Mesendoderm (in vitro differentiated cells): Measurements from ENCODE around the gene MGAT4A.

Experiments used
- DNase-seq: peaks from one replicate; pipeline ENCODE4 v3.0.0; 2013
- H2AK5ac ChIP-seq: 2 replicates; pipeline ENCODE4 v1.6.1; 2013; ENCODE audit warnings: low read length, inconsistent platforms
- H2BK120ac ChIP-seq: 2 replicates; pipeline ENCODE4 v1.6.1; 2013; ENCODE audit warnings: low read depth, mild to moderate bottlenecking, low read length, moderate library complexity, mixed read lengths
- H2BK15ac ChIP-seq: replicated peaks from 2 replicates; pipeline ENCODE4 v1.6.1; 2013; ENCODE audit warnings: low read depth, mild to moderate bottlenecking, moderate library complexity
- H2BK5ac ChIP-seq: 2 replicates; pipeline ENCODE4 v1.6.1; 2013; ENCODE audit warnings: low read length, inconsistent platforms
- H3K18ac ChIP-seq: 2 replicates; pipeline ENCODE4 v1.6.1; 2013; ENCODE audit warnings: mild to moderate bottlenecking, low read length, mixed read lengths
- H3K23ac ChIP-seq: one replicate; pipeline ENCODE4 v1.6.1; 2013; ENCODE audit warnings: low read length
- H3K27ac ChIP-seq: 2 replicates; pipeline ENCODE4 v1.5.1; 2013; ENCODE audit warnings: low read depth, mild to moderate bottlenecking, inconsistent platforms, low read length, moderate library complexity
- H3K27me3 ChIP-seq: 2 replicates; pipeline ENCODE4 v1.6.1; 2013; ENCODE audit warnings: low read length, control low read depth, mild to moderate bottlenecking, inconsistent platforms; ENCODE audit not compliant: insufficient read depth, poor library complexity
- H3K36me3 ChIP-seq: 2 replicates; pipeline ENCODE4 v1.6.1; 2013; ENCODE audit warnings: low read length, inconsistent platforms; ENCODE audit not compliant: control insufficient read depth, insufficient read depth
- H3K4ac ChIP-seq: one replicate; pipeline ENCODE4 v1.6.1; 2013; ENCODE audit warnings: low read depth, mild to moderate bottlenecking, low read length, moderate library complexity
- H3K4me1 ChIP-seq: 2 replicates; pipeline ENCODE4 v1.6.1; 2013; ENCODE audit warnings: low read depth, low read length, inconsistent platforms; ENCODE audit not compliant: control insufficient read depth
- H3K4me2 ChIP-seq: 2 replicates; pipeline ENCODE4 v1.6.1; 2013; ENCODE audit warnings: low read length
- H3K4me3 ChIP-seq: 2 replicates; pipeline ENCODE4 v1.5.1; 2013; ENCODE audit warnings: mild to moderate bottlenecking, low read length
- H3K56ac ChIP-seq: one replicate; pipeline ENCODE4 v1.6.1; 2013; ENCODE audit warnings: low read length
- H3K79me1 ChIP-seq: 2 replicates; pipeline ENCODE4 v1.6.1; 2013; ENCODE audit warnings: low read length, inconsistent platforms
- H3K79me2 ChIP-seq: 2 replicates; pipeline ENCODE4 v1.6.1; 2013; ENCODE audit warnings: mild to moderate bottlenecking, low read length; ENCODE audit not compliant: control insufficient read depth, insufficient read depth
- H3K9ac ChIP-seq: 2 replicates; pipeline ENCODE4 v1.6.1; 2013; ENCODE audit warnings: low read length, inconsistent platforms
- H4K5ac ChIP-seq: one replicate; pipeline ENCODE4 v1.6.1; 2013; ENCODE audit warnings: low read length
- H4K8ac ChIP-seq: one replicate; pipeline ENCODE4 v1.6.1; 2013; ENCODE audit warnings: low read depth, mild to moderate bottlenecking, control low read depth, low read length, moderate library complexity
- WGBS: extraction: QIAGEN DNeasy Blood & Tissue Kit; methylation state at CpG from one replicate; pipeline ENCODE4 v1.1.7; 2013; ENCODE audit warnings: low lambda C conversion rate, missing lambda C conversion rate; ENCODE audit not compliant: insufficient coverage; ENCODE audit errors: extremely low coverage; 5-methylcytosine and 5-hydroxymethylcytosine counted together

Gene MGAT4A

DNA sequence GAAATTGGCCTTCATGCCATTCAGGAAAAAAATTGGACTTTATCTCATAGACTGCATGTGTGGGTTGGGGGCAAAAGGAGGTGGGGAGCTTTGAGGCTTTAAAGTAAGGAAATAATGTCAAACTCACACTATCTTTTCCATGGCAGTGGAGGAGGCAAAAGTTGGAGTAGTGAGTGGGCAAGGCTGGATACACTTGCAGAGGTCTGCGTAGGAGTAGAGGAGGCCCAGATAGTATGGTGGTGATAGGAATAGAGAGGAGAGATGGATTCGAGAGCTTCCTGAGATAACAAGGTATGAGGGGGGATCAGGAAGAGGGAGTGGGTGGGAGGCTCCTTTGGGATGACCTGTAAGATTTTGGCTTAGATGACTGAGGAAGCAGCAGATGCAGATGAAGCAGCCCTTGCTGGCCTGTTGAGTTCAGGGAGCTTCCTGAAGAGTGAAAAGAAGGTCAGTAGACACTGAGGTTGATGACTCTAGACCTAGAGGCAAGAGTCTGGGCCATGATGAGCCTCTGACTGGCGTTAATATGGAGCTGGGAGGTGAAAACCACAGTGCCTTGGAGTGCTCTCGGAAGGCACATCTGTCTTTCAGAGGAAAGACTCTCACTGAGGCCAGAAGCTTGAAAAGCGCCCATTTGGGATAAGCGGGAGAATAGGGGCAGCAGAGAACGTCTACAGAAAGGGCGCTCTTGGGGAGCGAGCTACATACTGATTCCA lies 116.8 kb downstream of the MGAT4A start:
- no peak overlapping the region for H2BK15ac ChIP-seq
- no peak overlapping the region for H3K56ac ChIP-seq
- H3K4me2 ChIP-seq: no peak overlapping the region
- peaks cover 13% of the 10 kb centered on the region for H3K79me1 ChIP-seq
- H3K18ac ChIP-seq: no peak overlapping the region
- no peak for DNase-seq
- peaks cover 17% of the 10 kb centered on the region for H3K79me2 ChIP-seq
- no peak overlapping the region for H2BK120ac ChIP-seq
- no peaks in the 10 kb centered on the region for H3K27me3 ChIP-seq
- no peak overlapping the region for H4K8ac ChIP-seq
- no CpG with 5 or more reads among the region's 9 CpGs for WGBS
- H4K5ac ChIP-seq: no peak overlapping the region
- no peak overlapping the region for H3K9ac ChIP-seq
- H3K4me1 ChIP-seq: peaks cover 10% of the 10 kb centered on the region
- no peak overlapping the region for H3K4me3 ChIP-seq
- H2AK5ac ChIP-seq: no peak overlapping the region
- no peak overlapping the region for H3K27ac ChIP-seq
- H3K36me3 ChIP-seq: peaks cover 8% of the 10 kb centered on the region
- H3K23ac ChIP-seq: no peak overlapping the region
- no peak overlapping the region for H3K4ac ChIP-seq
- no peak overlapping the region for H2BK5ac ChIP-seq

DNA sequence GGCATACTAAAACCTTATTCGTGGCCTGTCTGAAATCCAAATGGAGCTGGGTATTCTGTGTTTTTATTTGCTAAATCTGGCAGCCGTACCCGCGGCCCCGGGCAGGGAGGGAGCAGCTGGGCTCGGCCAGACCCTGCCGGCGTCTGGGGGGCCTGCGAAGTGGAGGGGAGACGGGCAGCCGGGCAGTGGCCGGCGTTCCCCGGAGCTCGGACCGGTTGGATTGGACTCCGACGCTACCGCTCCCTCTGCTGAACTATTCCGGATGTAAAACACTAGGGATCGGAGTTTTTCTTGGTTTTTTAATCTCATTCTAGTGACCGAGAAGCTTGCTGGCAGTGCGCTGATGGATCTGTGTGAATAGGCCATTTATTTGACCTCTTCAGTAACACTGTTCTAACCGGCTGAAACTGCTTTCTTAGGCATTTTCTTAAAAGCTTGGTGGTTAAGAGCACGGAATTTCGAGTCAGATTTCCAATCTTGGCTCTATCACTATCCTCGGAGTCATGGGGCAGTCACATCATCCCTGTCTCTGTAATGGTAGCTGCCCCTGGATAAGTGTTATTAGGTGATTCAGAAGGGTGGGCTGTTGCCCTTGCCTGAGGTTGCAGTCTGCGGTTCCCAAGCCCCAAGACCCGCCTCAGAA lies 121.8 kb downstream of the MGAT4A start:
- Histone ChIP-seq H3K27me3 (no peaks in the 10 kb centered on the region), H3K4me1 (peaks cover 15% of the 10 kb centered on the region), H4K8ac (peak overlapping the region; percentile 57), H3K4me3 (peak overlapping the region; percentile 92), H2BK15ac (no peak overlapping the region), H3K56ac (peak overlapping the region; percentile 99), H3K9ac (peak overlapping the region; percentile 96), H2BK5ac (peak overlapping the region; percentile 97), H3K18ac (peak overlapping the region; percentile 98), H3K23ac (no peak overlapping the region), H2BK120ac (peak overlapping the region; percentile 29), H3K4me2 (peak overlapping the region; percentile 90), H2AK5ac (peak overlapping the region; percentile 87), H3K79me1 (peaks cover 41% of the 10 kb centered on the region), H3K27ac (peak overlapping the region; percentile 85), H3K4ac (peak overlapping the region; percentile 94), H3K79me2 (peaks cover 52% of the 10 kb centered on the region), H3K36me3 (peaks cover 2% of the 10 kb centered on the region), H4K5ac (peak overlapping the region; percentile 84)
- WGBS: no CpG with 5 or more reads among the region's 29 CpGs
- peak; percentile 44 for DNase-seq

DNA sequence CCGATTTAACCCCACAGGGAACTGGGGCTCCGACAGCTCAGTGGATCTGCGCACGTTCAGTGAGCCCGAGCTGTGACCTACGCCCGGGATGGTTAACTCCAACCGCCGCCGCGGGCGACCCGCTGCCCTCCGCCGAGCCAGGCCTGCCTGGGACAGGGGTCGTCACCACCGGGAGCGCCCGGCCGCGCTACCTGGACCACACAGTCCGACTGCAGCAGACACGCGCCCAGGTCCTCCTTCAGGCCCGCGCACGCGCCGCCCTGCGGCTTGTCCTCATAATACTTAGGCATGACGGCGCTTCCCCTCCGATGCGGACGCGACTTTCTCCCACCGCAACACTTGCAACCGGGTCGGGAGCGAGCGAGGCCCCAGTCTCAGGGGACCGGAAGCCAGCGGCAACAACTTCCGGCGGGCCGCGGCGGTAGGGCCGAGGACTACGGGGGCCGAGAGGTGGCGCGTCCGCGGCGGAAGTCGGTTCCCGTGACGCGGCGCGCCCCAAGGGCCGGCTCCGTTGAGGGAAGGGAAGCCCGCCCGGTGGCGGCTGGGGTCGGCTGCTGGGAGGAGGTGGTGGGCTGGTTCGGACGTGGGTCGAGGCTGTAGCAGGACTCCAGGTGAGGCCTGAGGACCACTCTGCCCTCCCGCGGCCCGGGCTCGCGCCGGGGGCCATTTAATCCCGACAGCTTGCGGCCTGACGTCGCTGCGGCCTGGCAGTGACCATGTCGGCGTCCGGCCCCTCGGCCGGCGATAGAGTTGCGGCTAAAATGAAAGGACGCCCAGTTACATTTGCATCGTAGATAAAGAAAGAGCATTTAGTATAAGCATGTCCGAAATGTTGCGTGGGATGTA lies 122.6 kb downstream of the MGAT4A start, which contains the start of the genes COA5 and UNC50:
Gene COA5, minus strand, starts transcription at position 397 of the 846 bp plus-strand sequence. Its CDS starts 107 bp downstream, at position 290.
Gene UNC50, plus strand, starts transcription at position 474 of the 846 bp plus-strand sequence. CDS start 1,171 bp downstream, outside the sequence.
- Histone ChIP-seq H2BK5ac (peak within 1 kb of the TSS; percentile 97), H3K4me1 (peaks cover 11% of the 10 kb centered on the region), H3K18ac (peak within 1 kb of the TSS; percentile 98), H3K36me3 (peaks cover 2% of the 10 kb centered on the region), H3K9ac (peak within 1 kb of the TSS; percentile 96), H2BK120ac (peak within 1 kb of the TSS; percentile 29), H3K56ac (peak within 1 kb of the TSS; percentile 99), H3K4ac (peak within 1 kb of the TSS; percentile 94), H3K79me2 (peaks cover 49% of the 10 kb centered on the region), H3K4me2 (peak within 1 kb of the TSS; percentile 90), H3K79me1 (peaks cover 36% of the 10 kb centered on the region), H4K5ac (peak within 1 kb of the TSS; percentile 84), H3K4me3 (peak within 1 kb of the TSS; percentile 92), H3K23ac (peak within 1 kb of the TSS; percentile 72), H3K27ac (peak within 1 kb of the TSS; percentile 85), H4K8ac (peak within 1 kb of the TSS; percentile 89), H2AK5ac (peak within 1 kb of the TSS; percentile 87), H3K27me3 (no peaks in the 10 kb centered on the region), H2BK15ac (no peak within 1 kb of the TSS)
- DNase-seq: peak; percentile 95
- no CpG with 5 or more reads among the region's 93 CpGs for WGBS

DNA sequence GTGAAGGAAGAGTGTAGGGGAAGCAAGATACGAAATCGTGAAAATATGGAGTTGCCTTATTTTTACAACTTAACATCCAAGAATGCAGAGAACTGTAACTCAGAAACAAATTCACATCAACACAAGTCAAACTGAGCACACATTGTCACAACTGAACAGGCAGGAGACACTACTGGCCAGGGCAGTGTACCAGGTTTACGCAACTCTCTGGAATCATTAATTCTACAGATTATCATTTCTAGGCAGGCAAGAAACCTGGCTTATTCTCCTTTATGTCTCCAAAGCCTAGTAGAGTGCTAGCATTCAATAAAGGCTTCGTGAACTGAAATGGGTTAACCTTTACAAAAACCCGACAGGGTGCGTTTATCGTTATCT lies 123.2 kb downstream of the MGAT4A start:
- Histone ChIP-seq H3K27ac (no peak overlapping the region), H3K4me2 (peak overlapping the region; percentile 58), H2AK5ac (no peak overlapping the region), H3K4me3 (peak overlapping the region; percentile 88), H4K5ac (no peak overlapping the region), H2BK15ac (no peak overlapping the region), H3K9ac (peak overlapping the region; percentile 96), H3K18ac (no peak overlapping the region), H2BK5ac (peak overlapping the region; percentile 77), H3K79me1 (peaks cover 34% of the 10 kb centered on the region), H2BK120ac (no peak overlapping the region), H4K8ac (no peak overlapping the region), H3K4ac (peak overlapping the region; percentile 73), H3K36me3 (peaks cover under 1% of the 10 kb centered on the region), H3K23ac (peak overlapping the region; percentile 72), H3K56ac (peak overlapping the region; percentile 99), H3K79me2 (peaks cover 47% of the 10 kb centered on the region), H3K4me1 (peaks cover 9% of the 10 kb centered on the region), H3K27me3 (no peaks in the 10 kb centered on the region)
- WGBS: no CpG with 5 or more reads among the region's 7 CpGs
- DNase-seq: no peak

DNA sequence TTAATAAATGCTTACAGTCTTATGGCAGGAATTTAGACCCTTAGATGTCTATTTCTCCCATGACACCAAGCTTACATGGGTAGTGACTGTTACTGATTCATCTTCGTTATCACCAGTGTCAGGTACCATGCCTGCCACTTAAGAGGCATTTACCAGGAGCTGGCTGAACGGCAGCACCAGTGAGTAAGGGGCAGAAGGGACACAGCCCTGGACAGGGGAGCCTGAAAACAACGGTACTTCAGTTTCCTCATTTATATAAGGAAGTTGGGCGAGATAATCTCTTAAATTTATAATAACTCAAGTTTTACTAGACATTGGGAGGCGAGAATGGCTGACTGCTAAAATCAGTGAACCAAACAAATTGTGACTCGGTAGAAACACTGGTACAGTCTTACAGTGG lies 123.8 kb downstream of the MGAT4A start:
- Histone ChIP-seq H3K4me2 (peak overlapping the region; percentile 58), H3K4me3 (no peak overlapping the region), H3K27me3 (no peaks in the 10 kb centered on the region), H4K5ac (no peak overlapping the region), H3K4ac (no peak overlapping the region), H3K79me2 (peaks cover 47% of the 10 kb centered on the region), H3K79me1 (peaks cover 34% of the 10 kb centered on the region), H4K8ac (no peak overlapping the region), H3K36me3 (no peaks in the 10 kb centered on the region), H3K27ac (no peak overlapping the region), H3K56ac (peak overlapping the region; percentile 26), H2BK120ac (no peak overlapping the region), H2BK15ac (no peak overlapping the region), H3K4me1 (peaks cover 7% of the 10 kb centered on the region), H2BK5ac (no peak overlapping the region), H3K18ac (no peak overlapping the region), H2AK5ac (no peak overlapping the region), H3K23ac (no peak overlapping the region), H3K9ac (peak overlapping the region; percentile 96)
- no CpG with 5 or more reads among the region's 6 CpGs for WGBS
- DNase-seq: no peak
